Tibial nerve (tissue), 3 donors: ENCODE measurements around the gene USP24.

Experiments used
- POLR2A ChIP-seq, 2 donors: fragments of 450-650 bp; IDR thresholded peaks; one replicate each; pipeline ENCODE4 v1.6.1; 2017; ENCODE audit warnings: antibody characterized with exemption in 2 of 2, mild to moderate bottlenecking in 2 of 2, moderate library complexity in 2 of 2
- TF ChIP-seq, protein P1 (sequence below), 5 experiments: fragments of 200-600 bp in 3 of 5; fragments of 450-650 bp in 2 of 5; sonication (generic) in 3 of 5; IDR thresholded peaks; one replicate each; pipeline ENCODE4 v1.5.1; 2016 to 2019; ENCODE audit warnings: antibody characterized with exemption in 5 of 5, mild to moderate bottlenecking in 3 of 5, moderate library complexity in 2 of 5

DNA sequence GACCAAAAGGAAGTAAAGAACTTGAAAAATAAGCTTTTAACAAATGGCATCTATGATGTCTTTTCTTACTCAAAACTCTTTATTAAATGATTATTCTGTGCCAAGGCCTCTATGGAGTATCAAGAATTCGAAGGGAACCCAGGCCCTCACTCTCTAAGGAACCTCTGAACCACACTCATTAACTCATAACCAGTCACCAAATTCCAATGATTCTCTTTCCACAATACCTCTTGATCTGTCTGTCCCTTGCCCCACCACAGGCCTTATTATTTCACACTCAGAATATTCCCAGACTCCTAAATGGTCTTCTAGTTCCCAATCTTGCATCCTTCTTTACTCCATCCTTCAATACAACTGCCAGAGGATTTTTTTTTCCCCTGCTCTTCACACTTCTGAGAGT, 138.8 kb downstream of the USP24 start:
- TF ChIP-seq, protein P1, sequence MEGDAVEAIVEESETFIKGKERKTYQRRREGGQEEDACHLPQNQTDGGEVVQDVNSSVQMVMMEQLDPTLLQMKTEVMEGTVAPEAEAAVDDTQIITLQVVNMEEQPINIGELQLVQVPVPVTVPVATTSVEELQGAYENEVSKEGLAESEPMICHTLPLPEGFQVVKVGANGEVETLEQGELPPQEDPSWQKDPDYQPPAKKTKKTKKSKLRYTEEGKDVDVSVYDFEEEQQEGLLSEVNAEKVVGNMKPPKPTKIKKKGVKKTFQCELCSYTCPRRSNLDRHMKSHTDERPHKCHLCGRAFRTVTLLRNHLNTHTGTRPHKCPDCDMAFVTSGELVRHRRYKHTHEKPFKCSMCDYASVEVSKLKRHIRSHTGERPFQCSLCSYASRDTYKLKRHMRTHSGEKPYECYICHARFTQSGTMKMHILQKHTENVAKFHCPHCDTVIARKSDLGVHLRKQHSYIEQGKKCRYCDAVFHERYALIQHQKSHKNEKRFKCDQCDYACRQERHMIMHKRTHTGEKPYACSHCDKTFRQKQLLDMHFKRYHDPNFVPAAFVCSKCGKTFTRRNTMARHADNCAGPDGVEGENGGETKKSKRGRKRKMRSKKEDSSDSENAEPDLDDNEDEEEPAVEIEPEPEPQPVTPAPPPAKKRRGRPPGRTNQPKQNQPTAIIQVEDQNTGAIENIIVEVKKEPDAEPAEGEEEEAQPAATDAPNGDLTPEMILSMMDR (IDR thresholded peaks at IDR 0.05): no peak
- no peak for TF ChIP-seq POLR2A (IDR thresholded peaks at IDR 0.05)
